ENCODE results near the gene RAP1GDS1.

DNA sequence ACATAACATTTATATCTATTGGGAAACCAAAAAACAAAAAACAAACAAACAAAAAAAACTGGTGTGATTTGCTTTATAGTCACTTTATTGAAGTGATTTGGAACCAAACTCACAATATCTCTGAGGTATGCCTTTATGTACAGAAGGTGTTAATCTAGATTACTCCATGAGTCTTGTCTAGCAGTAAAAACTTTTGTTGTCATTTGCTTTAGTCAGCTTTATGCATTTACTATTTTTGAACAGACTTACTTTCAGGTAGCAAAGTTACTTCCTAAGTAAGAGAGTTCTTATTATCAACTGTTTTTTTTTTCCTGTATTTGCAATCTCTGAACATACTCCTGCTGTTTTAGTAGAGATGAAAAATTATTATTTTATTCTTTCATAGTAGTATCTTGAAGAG lies 39.5 kb downstream of the RAP1GDS1 start:
- TF ChIP-seq, protein P1, sequence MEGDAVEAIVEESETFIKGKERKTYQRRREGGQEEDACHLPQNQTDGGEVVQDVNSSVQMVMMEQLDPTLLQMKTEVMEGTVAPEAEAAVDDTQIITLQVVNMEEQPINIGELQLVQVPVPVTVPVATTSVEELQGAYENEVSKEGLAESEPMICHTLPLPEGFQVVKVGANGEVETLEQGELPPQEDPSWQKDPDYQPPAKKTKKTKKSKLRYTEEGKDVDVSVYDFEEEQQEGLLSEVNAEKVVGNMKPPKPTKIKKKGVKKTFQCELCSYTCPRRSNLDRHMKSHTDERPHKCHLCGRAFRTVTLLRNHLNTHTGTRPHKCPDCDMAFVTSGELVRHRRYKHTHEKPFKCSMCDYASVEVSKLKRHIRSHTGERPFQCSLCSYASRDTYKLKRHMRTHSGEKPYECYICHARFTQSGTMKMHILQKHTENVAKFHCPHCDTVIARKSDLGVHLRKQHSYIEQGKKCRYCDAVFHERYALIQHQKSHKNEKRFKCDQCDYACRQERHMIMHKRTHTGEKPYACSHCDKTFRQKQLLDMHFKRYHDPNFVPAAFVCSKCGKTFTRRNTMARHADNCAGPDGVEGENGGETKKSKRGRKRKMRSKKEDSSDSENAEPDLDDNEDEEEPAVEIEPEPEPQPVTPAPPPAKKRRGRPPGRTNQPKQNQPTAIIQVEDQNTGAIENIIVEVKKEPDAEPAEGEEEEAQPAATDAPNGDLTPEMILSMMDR (IDR thresholded peaks at IDR 0.05), result no peak
- TF ChIP-seq POLR2A (IDR thresholded peaks at IDR 0.05), result no peak

Measured in Peyer's patch (tissue), 4 donors.